GM18507 (cell line): ENCODE measurements around the gene CCNK.

ENCODE experiments used
- DNase-seq: peaks from one replicate; pipeline ENCODE4 v3.0.0; 2011; ENCODE audit warnings: low read depth; ENCODE audit not compliant: insufficient read length; ENCODE audit errors: extremely low spot score
- FAIRE-seq: peaks from 2 replicates; lab custom pipeline; 2011; peaks lifted over from hg19 to GRCh38; lab: Jason Lieb, UNC

Gene CCNK

GRCh38 chr14:99502989-99503421, 21.8 kb downstream of the CCNK start:
- DNase-seq: no peak
- FAIRE-seq: no peak

GRCh38 chr14:99503848-99504453, 22.7 kb downstream of the CCNK start:
- FAIRE-seq: no peak
- DNase-seq: no peak

- DNase-seq (no peak), FAIRE-seq (no peak)
Observed at GRCh38 chr14:99505089-99505488, 23.9 kb downstream of the CCNK start.

GRCh38 chr14:99506276-99506675, 25.1 kb downstream of the CCNK start:
- FAIRE-seq (no peak), DNase-seq (no peak)

GRCh38 chr14:99507860-99508640, 26.8 kb downstream of the CCNK start:
- FAIRE-seq (no peak), DNase-seq (no peak)

- no peak for DNase-seq
Observed at GRCh38 chr14:99508896-99509629, 27.9 kb downstream of the CCNK start.

GRCh38 chr14:99509871-99510555, 28.8 kb downstream of the CCNK start:
- DNase-seq (no peak), FAIRE-seq (no peak)

More at GRCh38 chr14:99508896-99509629, 27.9 kb downstream of the CCNK start:
- FAIRE-seq: no peak

GRCh38 chr14:99510556-99511139, 29.4 kb downstream of the CCNK start:
- DNase-seq (no peak), FAIRE-seq (no peak)

- no peak for FAIRE-seq
- no peak for DNase-seq
Observed at GRCh38 chr14:99511421-99512109, 30.4 kb downstream of the CCNK start.

- FAIRE-seq: no peak
- no peak for DNase-seq
Observed at GRCh38 chr14:99512110-99512449, 30.9 kb downstream of the CCNK start.

- DNase-seq (no peak), FAIRE-seq (no peak)
Observed at GRCh38 chr14:99512571-99513182, 31.5 kb downstream of the CCNK start.

- no peak for FAIRE-seq
- no peak for DNase-seq
Observed at GRCh38 chr14:99513183-99513694, 32.0 kb downstream of the CCNK start.

GRCh38 chr14:99513946-99514551, 32.8 kb downstream of the CCNK start:
- no peak for FAIRE-seq

GRCh38 chr14:99514552-99515300, 33.5 kb downstream of the CCNK start:
- FAIRE-seq (no peak), DNase-seq (no peak)

More at GRCh38 chr14:99513946-99514551, 32.8 kb downstream of the CCNK start:
- no peak for DNase-seq

GRCh38 chr14:99515301-99516155, 34.3 kb downstream of the CCNK start:
- FAIRE-seq: no peak
- DNase-seq: no peak

- DNase-seq (no peak), FAIRE-seq (no peak)
Observed at GRCh38 chr14:99516156-99516870, 35.1 kb downstream of the CCNK start.
